Caco-2 (cell line): ENCODE measurements around the gene CECR2. TPM values are rescaled to one million over a fixed set of nuclear protein-coding genes. Genes with fewer than 3 reads are reported as not detected.
A peak's percentile ranks its signal among the peaks of the same experiment; 100 is the strongest.

ENCODE experiments used
- BruUV-seq: library from RNA; stranded (reverse); fragments of 400-500 nt; replicated peaks from 2 replicates; lab custom pipeline; 2021; lab: Mats Ljungman, UMichigan
- CTCF ChIA-PET: fragments of 300-600 bp; sonication (Branson Sonifier 250); formaldehyde crosslinking; loops from one replicate; lab custom pipeline; 2022; ENCODE audit warnings: antibody characterized with exemption; lab: Charles Lee
- POLR2A ChIA-PET: fragments of 300-600 bp; sonication (Branson Sonifier 250); formaldehyde crosslinking; loops from one replicate; lab custom pipeline; 2022; ENCODE audit warnings: antibody characterized with exemption; lab: Charles Lee
- DNase-seq, 2 experiments: peaks; one replicate each; pipeline versions ENCODE4 v3.0.0 to v3.0.0-alpha.2; 2020 to 2022
- H3K27me3 ChIP-seq: replicated peaks from 2 replicates; pipeline ENCODE4 v1.6.0; 2011; ENCODE audit warnings: low read length; ENCODE audit not compliant: control insufficient read depth, insufficient read depth
- H3K36me3 ChIP-seq: 2 replicates; pipeline ENCODE4 v1.5.1; 2011; ENCODE audit warnings: low read length; ENCODE audit not compliant: control insufficient read depth, insufficient read depth
- H3K4me1 ChIP-seq: fragments of 250-450 bp; sonication (Bioruptor Pico); 2 replicates; pipeline ENCODE4 v1.5.1; 2020; ENCODE audit warnings: mild to moderate bottlenecking
- H3K4me3 ChIP-seq: 2 replicates; pipeline ENCODE4 v1.5.1; 2011; ENCODE audit warnings: low read depth, mild to moderate bottlenecking, control low read depth, low read length
- H3K9me3 ChIP-seq: fragments of 250-450 bp; sonication (Bioruptor Pico); 2 replicates; pipeline ENCODE4 v1.5.1; 2020; ENCODE audit warnings: mild to moderate bottlenecking, moderate library complexity
- H3K27ac Mint-ChIP-seq: one replicate; pipeline ENCODE4 v1.8.0; 2022; ENCODE audit warnings: mixed read lengths; ENCODE audit not compliant: unreplicated experiment
- H3K27me3 Mint-ChIP-seq: one replicate; pipeline ENCODE4 v1.8.0; 2022; ENCODE audit warnings: mixed read lengths; ENCODE audit not compliant: insufficient read depth, unreplicated experiment
- H3K36me3 Mint-ChIP-seq: one replicate; pipeline ENCODE4 v1.8.0; 2022; ENCODE audit warnings: mild to moderate bottlenecking, mixed read lengths; ENCODE audit not compliant: insufficient read depth, unreplicated experiment
- H3K4me1 Mint-ChIP-seq: one replicate; pipeline ENCODE4 v1.8.0; 2022; ENCODE audit warnings: low read depth, mixed read lengths; ENCODE audit not compliant: unreplicated experiment
- H3K4me3 Mint-ChIP-seq: one replicate; pipeline ENCODE4 v1.8.0; 2022; ENCODE audit warnings: mild to moderate bottlenecking, moderate library complexity, mixed read lengths; ENCODE audit not compliant: unreplicated experiment
- H3K9me3 Mint-ChIP-seq: one replicate; pipeline ENCODE4 v1.8.0; 2022; ENCODE audit warnings: mixed read lengths; ENCODE audit not compliant: unreplicated experiment
- intact Hi-C: fragments of 100-400 bp; cut with micrococcal nuclease; formaldehyde crosslinking; loops from one replicate; pipeline ENCODE4 v1.10.0; 2022; ENCODE audit not compliant: unreplicated experiment
- total RNA-seq: library from RNA; stranded (reverse); gene quantifications from 2 replicates; pipeline ENCODE4 v1.2.3, GENCODE V29; 2022
- TF ChIP-seq, protein P1 (sequence below), 2 experiments: fragments of 200-600 bp in 1 of 2; IDR thresholded peaks; 1 replicate in 1 of 2; 2 replicates in 1 of 2; pipeline versions ENCODE4 v1.5.1 to v1.8.0; 2011 to 2022; ENCODE audit warnings: antibody characterized with exemption in 1 of 2, control low read depth in 1 of 2, inconsistent platforms in 1 of 2, low read depth in 1 of 2, low read length in 1 of 2, mild to moderate bottlenecking in 1 of 2, moderate library complexity in 1 of 2; ENCODE audit not compliant: insufficient read depth in 1 of 2, severe bottlenecking in 1 of 2, unreplicated experiment in 1 of 2

The CECR2 gene
- total RNA-seq, 1 experiment from 2014 or later = 1.1 TPM

DNA sequence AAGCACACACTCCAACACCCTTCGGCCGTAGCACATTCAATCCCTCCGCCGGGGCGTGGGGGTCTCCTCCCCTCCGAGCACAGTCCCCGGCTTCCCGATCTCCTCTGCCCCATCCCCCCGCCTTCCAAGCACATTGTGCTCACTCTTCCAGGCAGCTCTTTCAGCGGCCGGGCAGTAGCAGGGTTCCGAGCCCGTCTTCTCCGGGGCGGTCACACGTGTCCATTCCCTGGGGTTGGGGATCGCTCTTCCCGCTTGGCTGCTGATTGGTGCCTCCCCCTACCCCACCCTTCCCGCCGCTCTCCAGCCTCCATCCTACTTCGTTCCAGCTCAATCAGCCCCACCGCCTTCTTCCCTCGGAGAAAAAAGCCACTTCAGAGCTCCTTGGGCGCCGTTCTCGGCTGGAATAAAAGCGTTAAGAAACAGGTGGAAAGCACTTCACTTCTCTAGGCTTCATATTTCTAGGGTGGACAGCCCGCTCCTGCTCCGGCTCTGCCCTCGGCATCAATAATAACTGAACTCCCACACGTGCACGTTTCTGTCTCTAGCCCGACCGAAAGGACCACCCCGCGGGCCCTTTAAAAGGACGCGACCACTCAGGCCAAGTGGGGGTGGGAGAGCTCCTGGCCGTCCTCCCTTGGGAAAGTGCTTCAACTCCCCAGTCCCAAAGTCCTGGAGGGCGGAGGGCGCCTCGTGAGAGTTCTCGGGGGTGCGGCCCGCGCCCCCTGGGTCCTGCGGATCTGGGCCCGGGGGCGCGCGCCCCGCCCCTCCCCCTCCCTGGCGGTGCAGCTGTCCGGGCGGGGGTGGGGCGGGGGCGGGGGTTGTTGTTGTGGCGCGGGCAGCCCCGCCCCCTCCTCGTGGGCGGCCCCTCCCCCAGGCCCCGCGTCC is 464 bp upstream of the CECR2 start:
- H3K36me3 ChIP-seq = no peaks in the 10 kb centered on the region
- H3K4me1 Mint-ChIP-seq = peaks cover 18% of the 10 kb centered on the region
- TF ChIP-seq, protein P1, sequence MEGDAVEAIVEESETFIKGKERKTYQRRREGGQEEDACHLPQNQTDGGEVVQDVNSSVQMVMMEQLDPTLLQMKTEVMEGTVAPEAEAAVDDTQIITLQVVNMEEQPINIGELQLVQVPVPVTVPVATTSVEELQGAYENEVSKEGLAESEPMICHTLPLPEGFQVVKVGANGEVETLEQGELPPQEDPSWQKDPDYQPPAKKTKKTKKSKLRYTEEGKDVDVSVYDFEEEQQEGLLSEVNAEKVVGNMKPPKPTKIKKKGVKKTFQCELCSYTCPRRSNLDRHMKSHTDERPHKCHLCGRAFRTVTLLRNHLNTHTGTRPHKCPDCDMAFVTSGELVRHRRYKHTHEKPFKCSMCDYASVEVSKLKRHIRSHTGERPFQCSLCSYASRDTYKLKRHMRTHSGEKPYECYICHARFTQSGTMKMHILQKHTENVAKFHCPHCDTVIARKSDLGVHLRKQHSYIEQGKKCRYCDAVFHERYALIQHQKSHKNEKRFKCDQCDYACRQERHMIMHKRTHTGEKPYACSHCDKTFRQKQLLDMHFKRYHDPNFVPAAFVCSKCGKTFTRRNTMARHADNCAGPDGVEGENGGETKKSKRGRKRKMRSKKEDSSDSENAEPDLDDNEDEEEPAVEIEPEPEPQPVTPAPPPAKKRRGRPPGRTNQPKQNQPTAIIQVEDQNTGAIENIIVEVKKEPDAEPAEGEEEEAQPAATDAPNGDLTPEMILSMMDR (IDR thresholded peaks at IDR 0.05; ENCODE audit: insufficient read depth in 1 of 2, low read depth in 1 of 2, low read length in 1 of 2, severe bottlenecking in 1 of 2, unreplicated experiment in 1 of 2) = no peak
- intact Hi-C loops = no loop called here
- H3K27me3 Mint-ChIP-seq = peaks cover 28% of the 10 kb centered on the region
- BruUV-seq = no TSS peak
- no peaks in the 10 kb centered on the region; the same call in 1 of the 2 replicates for H3K27me3 ChIP-seq
- peak overlapping the region; percentile 45 for H3K4me3 ChIP-seq
- no peak overlapping the region for H3K27ac Mint-ChIP-seq
- no peaks in the 10 kb centered on the region for H3K9me3 Mint-ChIP-seq
- H3K4me3 Mint-ChIP-seq = peak overlapping the region; percentile 77
- H3K4me1 ChIP-seq = no peaks in the 10 kb centered on the region
- CTCF ChIA-PET = interaction anchor here (1.9 to 2.6 kb wide), 2 partner anchors 133 to 197 kb away, joined by 10 to 14 read pairs; no protein-coding TSS in a partner anchor
- no peaks in the 10 kb centered on the region for H3K9me3 ChIP-seq
- peak; percentile 36 to 39 for DNase-seq
- no peaks in the 10 kb centered on the region for H3K36me3 Mint-ChIP-seq
- POLR2A ChIA-PET = no interaction called here

DNA sequence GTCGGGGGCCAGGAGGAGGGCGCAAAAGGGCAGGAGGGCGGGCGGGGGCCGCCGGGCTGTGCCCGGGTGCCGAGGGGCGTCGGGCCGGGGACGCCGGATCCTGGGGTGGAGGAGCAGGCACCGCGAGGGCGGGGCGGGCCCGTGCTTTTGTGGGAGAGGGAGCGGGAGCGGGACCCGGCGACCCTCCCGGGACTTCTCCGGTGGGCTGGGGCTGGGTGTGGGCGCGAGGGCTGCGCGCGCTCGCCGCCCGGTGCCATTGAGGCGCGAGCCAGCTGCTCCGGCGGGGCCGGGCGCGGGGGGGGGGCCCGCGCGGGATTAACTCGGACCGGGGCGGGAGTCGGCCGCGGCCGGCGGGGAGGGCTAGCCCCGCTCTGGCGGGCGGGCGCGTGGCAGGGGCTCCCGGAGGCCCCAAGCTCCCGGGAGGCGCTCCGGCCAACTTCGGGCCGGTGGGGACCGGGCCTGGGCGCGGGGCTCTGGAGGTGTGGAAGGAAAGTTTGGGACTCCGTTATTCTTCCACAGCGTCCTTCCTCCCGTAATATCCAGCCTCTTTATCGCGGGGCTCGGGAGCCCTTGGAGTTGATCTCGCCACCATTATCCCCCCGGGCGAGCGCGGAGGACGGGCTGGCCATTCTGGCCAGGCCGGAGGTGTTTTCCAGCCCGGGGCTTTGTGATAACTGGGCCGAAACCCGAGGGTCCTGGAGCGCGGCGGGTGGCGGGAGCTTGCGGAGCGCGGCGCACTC is 936 bp downstream of the CECR2 start:
- no peaks in the 10 kb centered on the region; the same call in 1 of the 2 replicates for H3K27me3 ChIP-seq
- Mint-ChIP-seq H3K9me3 (no peaks in the 10 kb centered on the region), H3K27ac (no peak overlapping the region), H3K4me1 (peaks cover 18% of the 10 kb centered on the region), H3K36me3 (no peaks in the 10 kb centered on the region), H3K27me3 (peaks cover 28% of the 10 kb centered on the region), H3K4me3 (peak overlapping the region; percentile 47)
- CTCF ChIA-PET = interaction anchor here (0.7 to 1.9 kb wide), 2 partner anchors 131 to 201 kb away, joined by 3 to 10 read pairs; no protein-coding TSS in a partner anchor
- H3K4me1 ChIP-seq = no peaks in the 10 kb centered on the region
- no TSS peak for BruUV-seq
- no peaks in the 10 kb centered on the region for H3K9me3 ChIP-seq
- intact Hi-C loops = no loop called here
- TF ChIP-seq, protein P1 (IDR thresholded peaks at IDR 0.05; ENCODE audit: insufficient read depth in 1 of 2, low read depth in 1 of 2, low read length in 1 of 2, severe bottlenecking in 1 of 2, unreplicated experiment in 1 of 2) = no peak
- POLR2A ChIA-PET = no interaction called here
- peak in 1 of 2 experiments; percentile 8 for DNase-seq
- H3K36me3 ChIP-seq = no peaks in the 10 kb centered on the region
- H3K4me3 ChIP-seq = peak overlapping the region; percentile 43

DNA sequence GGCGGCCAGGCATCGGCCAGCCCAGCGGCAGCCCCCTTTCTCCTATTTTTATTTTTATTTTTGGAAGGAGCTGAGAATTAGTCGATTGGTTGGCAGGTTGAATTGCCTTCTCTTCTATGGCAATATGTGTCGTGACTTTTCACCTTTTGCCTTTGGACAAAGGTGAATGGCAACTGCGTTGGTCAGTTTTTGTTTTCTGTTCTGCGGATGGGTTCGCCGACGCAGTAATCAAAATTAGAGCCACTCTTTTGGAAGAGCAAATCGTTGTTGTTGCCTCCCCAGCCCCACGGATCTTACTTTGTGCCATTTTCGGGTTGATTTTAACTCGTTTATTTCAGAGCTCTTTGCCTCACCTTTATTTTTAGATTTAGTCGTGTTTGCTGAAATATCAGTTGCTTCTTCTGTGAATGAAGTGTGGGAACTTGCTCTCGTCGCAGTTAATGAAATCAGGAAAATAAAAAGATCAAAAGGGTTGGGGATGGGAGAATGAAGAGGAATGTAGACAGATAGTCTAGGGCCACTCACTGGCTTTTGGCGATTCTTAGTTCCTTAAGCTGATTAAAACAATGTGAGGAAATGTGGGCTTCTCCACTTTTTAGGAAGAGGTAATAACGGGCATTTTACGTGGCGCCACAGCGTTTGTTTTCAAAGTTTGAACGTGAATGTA is 1.6 kb downstream of the CECR2 start:
- intact Hi-C loops = no loop called here
- H3K27ac Mint-ChIP-seq = no peak overlapping the region
- TF ChIP-seq, protein P1 (IDR thresholded peaks at IDR 0.05; ENCODE audit: insufficient read depth in 1 of 2, low read depth in 1 of 2, low read length in 1 of 2, severe bottlenecking in 1 of 2, unreplicated experiment in 1 of 2) = no peak

More for the DNA sequence above, 1.6 kb downstream of the CECR2 start:
- Histone ChIP-seq H3K4me1 (no peaks in the 10 kb centered on the region), H3K36me3 (no peaks in the 10 kb centered on the region), H3K9me3 (no peaks in the 10 kb centered on the region), H3K27me3 (no peaks in the 10 kb centered on the region; the same call in 1 of the 2 replicates), H3K4me3 (peak overlapping the region; percentile 43)
- no peak for DNase-seq
- no TSS peak for BruUV-seq
- no peaks in the 10 kb centered on the region for H3K36me3 Mint-ChIP-seq
- peaks cover 18% of the 10 kb centered on the region for H3K4me1 Mint-ChIP-seq
- H3K4me3 Mint-ChIP-seq = peak overlapping the region; percentile 47
- ChIA-PET CTCF (no interaction called here), POLR2A (no interaction called here)
- H3K27me3 Mint-ChIP-seq = peaks cover 31% of the 10 kb centered on the region
- H3K9me3 Mint-ChIP-seq = no peaks in the 10 kb centered on the region
